ENCODE results near the gene VPS29. TPM values are rescaled to one million over a fixed set of nuclear protein-coding genes. Genes with fewer than 3 reads are reported as not detected.
"Not testable (repeated sequence)": the region's sequence is repeated elsewhere in the genome, so short reads cannot be mapped to it uniquely, and the experiment has no call there.

The VPS29 gene
- total RNA-seq (87.9 TPM), polyA plus RNA-seq (320 TPM)
- long read RNA-seq, donor 1, partial matches to known transcripts = 0 of 9 reads
- long read RNA-seq, donor 1, other reads (novel, unspliced or antisense) = 6 of 9 reads
- long read RNA-seq, donor 2 = 0 reads
- long read RNA-seq, donor 3, transcript VPS29-207 (5 exons, 818 nt) = minor isoform, 7 of 199 reads
- long read RNA-seq, donor 3, transcript VPS29-206 (4 exons, 1,523 nt) = major isoform, 52 of 199 reads
- long read RNA-seq, donor 3, partial matches to known transcripts = 60 of 199 reads
- long read RNA-seq, donor 3, other reads (novel, unspliced or antisense) = 79 of 199 reads
- long read RNA-seq, donor 4, transcript VPS29-206 (4 exons, 1,523 nt) = major isoform, 13 of 57 reads
- long read RNA-seq, donor 4, partial matches to known transcripts = 17 of 57 reads
- long read RNA-seq, donor 4, other reads (novel, unspliced or antisense) = 24 of 57 reads
- long read RNA-seq, donor 5, transcript VPS29-204 (3 exons, 563 nt) = minor isoform, 6 of 212 reads
- long read RNA-seq, donor 5, transcript VPS29-208 (2 exons, 810 nt) = minor isoform, 5 of 212 reads
- long read RNA-seq, donor 5, transcript VPS29-206 (4 exons, 1,523 nt) = major isoform, 72 of 212 reads
- long read RNA-seq, donor 5, partial matches to known transcripts = 47 of 212 reads
- long read RNA-seq, donor 5, other reads (novel, unspliced or antisense) = 77 of 212 reads
- long read RNA-seq, donor 6, transcript VPS29-206 (4 exons, 1,523 nt) = major isoform, 29 of 78 reads
- long read RNA-seq, donor 6, partial matches to known transcripts = 43 of 78 reads
- long read RNA-seq, donor 6, other reads (novel, unspliced or antisense) = 0 of 78 reads
- long read RNA-seq, donor 7, transcript VPS29-206 (4 exons, 1,523 nt) = major isoform, 27 of 80 reads
- long read RNA-seq, donor 7, partial matches to known transcripts = 15 of 80 reads
- long read RNA-seq, donor 7, other reads (novel, unspliced or antisense) = 36 of 80 reads
- long read RNA-seq, donor 8, transcript VPS29-206 (4 exons, 1,523 nt) = major isoform, 13 of 35 reads
- long read RNA-seq, donor 8, partial matches to known transcripts = 0 of 35 reads
- long read RNA-seq, donor 8, other reads (novel, unspliced or antisense) = 20 of 35 reads
- long read RNA-seq, donor 9, transcript VPS29-206 (4 exons, 1,523 nt) = major isoform, 19 of 61 reads
- long read RNA-seq, donor 9, partial matches to known transcripts = 32 of 61 reads
- long read RNA-seq, donor 9, other reads (novel, unspliced or antisense) = 5 of 61 reads
- long read RNA-seq, donor 10, transcript VPS29-206 (4 exons, 1,523 nt) = major isoform, 16 of 64 reads
- long read RNA-seq, donor 10, partial matches to known transcripts = 46 of 64 reads
- long read RNA-seq, donor 10, other reads (novel, unspliced or antisense) = 0 of 64 reads

- Histone ChIP-seq H3K36me3 (ENCODE audit: control insufficient read depth in 2 of 2, insufficient read depth in 2 of 2, low read length in 1 of 2) (peaks cover 0 to 9% of the 10 kb centered on the region in 2 donors), H3K4me1 (ENCODE audit: control insufficient read depth in 2 of 2, insufficient read depth in 2 of 2, low read length in 2 of 2) (peaks cover 6 to 15% of the 10 kb centered on the region in 2 donors), H3K27ac (ENCODE audit: low read depth in 1 of 2, low read length in 1 of 2) (peak within 1 kb of the TSS; percentile 93 to 97), H3K27me3 (ENCODE audit: control insufficient read depth in 2 of 2, insufficient read depth in 1 of 2, low read length in 1 of 2) (no peaks in the 10 kb centered on the region), H3K9me3 (ENCODE audit: control insufficient read depth in 2 of 2, insufficient read depth in 1 of 2, low read length in 1 of 2) (peaks cover 0 to 5% of the 10 kb centered on the region in 2 donors), H3K4me3 (ENCODE audit: low read length in 2 of 2) (peak within 1 kb of the TSS; percentile 92 to 99)
- peak; percentile 95 to 99 (median 98) for DNase-seq (ENCODE audit: low read depth in 6 of 9, low spot score in 9 of 9)
- WGBS = 10% methylated on average over 61 of the region's 61 CpGs
Observed at GRCh38 chr12:110501752-110502738, at the start of gene VPS29, which contains the start of gene RAD9B. Gene VPS29, minus strand, starts transcription at chr12:110502111. Its CDS starts 60 bp downstream, at chr12:110502051. Gene RAD9B, plus strand, starts transcription at chr12:110502331. Its CDS starts 7 bp downstream, at chr12:110502338.

DNA sequence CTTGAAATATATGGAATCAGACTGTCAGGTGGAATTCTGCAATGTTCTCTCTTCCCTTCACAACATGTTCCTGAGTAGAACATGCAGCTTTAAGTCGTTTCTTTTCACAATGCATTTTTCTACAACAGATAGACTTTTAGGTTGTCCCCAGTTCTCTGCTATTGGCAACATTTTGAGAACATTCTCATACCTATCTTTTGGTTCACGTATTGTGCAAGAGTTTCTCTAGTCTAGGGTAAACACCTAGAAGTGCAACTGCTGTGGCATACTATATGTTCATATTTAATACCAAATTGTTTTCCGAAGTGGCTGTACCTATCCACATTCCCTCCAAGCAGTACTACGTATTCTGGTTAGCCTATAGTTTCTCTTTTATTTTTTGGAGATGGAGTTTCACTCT, 49.1 kb upstream of the VPS29 start:
- H3K27ac ChIP-seq (ENCODE audit: low read depth in 1 of 2, low read length in 1 of 2) = no peak overlapping the region
- peaks cover 15 to 29% of the 10 kb centered on the region in 2 donors for H3K36me3 ChIP-seq (ENCODE audit: control insufficient read depth in 2 of 2, insufficient read depth in 2 of 2, low read length in 1 of 2)
- no peak overlapping the region for H3K4me3 ChIP-seq (ENCODE audit: low read length in 2 of 2)
- H3K27me3 ChIP-seq (ENCODE audit: control insufficient read depth in 2 of 2, insufficient read depth in 1 of 2, low read length in 1 of 2) = no peaks in the 10 kb centered on the region
- no peaks in the 10 kb centered on the region for H3K4me1 ChIP-seq (ENCODE audit: control insufficient read depth in 2 of 2, insufficient read depth in 2 of 2, low read length in 2 of 2)
- H3K9me3 ChIP-seq (ENCODE audit: control insufficient read depth in 2 of 2, insufficient read depth in 1 of 2, low read length in 1 of 2) = no peaks in the 10 kb centered on the region
- no peak for DNase-seq (ENCODE audit: low read depth in 6 of 9, low spot score in 9 of 9)
- WGBS = 98% methylated on average over 4 of the region's 4 CpGs

DNA sequence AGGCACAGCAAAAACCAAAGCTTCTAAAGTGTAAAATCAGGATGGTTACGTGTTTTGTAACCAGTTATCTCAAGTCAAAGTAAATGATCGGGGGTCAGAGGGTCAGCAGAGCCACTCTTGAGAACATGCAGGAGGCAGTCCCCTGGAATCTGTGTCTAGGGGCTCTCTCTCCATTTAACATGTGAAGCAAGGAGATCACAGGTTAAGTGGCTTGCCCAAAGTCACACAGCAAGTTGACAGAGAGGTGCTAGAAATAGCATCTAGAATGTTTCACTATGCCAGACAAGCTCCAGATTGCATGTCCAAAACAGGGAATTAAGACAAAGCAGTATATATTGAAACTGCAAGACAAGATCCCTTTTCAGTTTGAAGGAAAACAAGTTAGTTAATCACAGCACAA, 47.8 kb upstream of the VPS29 start:
- Histone ChIP-seq H3K9me3 (ENCODE audit: control insufficient read depth in 2 of 2, insufficient read depth in 1 of 2, low read length in 1 of 2) (no peaks in the 10 kb centered on the region), H3K36me3 (ENCODE audit: control insufficient read depth in 2 of 2, insufficient read depth in 2 of 2, low read length in 1 of 2) (peaks cover 25 to 39% of the 10 kb centered on the region in 2 donors), H3K4me1 (ENCODE audit: control insufficient read depth in 2 of 2, insufficient read depth in 2 of 2, low read length in 2 of 2) (no peaks in the 10 kb centered on the region), H3K27me3 (ENCODE audit: control insufficient read depth in 2 of 2, insufficient read depth in 1 of 2, low read length in 1 of 2) (no peaks in the 10 kb centered on the region), H3K4me3 (ENCODE audit: low read length in 2 of 2) (no peak overlapping the region), H3K27ac (ENCODE audit: low read depth in 1 of 2, low read length in 1 of 2) (no peak overlapping the region)
- WGBS = 98% methylated on average over 2 of the region's 2 CpGs
- DNase-seq (ENCODE audit: low read depth in 6 of 9, low spot score in 9 of 9) = no peak

DNA sequence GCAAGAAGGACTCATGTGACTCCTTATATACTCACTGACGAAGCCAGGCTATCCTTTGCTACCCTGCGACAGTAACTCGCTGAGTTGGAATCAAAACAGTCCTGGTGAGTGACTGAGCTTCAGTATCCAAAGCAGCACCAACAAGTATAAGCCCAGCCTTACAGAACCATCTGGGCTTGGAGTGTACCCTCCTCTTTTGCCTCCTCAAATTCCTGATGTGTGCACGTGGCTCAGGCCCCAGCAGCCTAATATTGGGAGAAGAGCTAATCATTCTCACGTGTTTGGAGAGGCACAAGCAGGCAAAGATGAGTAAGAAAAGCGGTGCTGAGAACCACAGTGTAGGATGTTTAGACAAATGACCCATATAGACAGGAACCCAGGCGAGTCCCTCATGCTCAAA, 46.8 kb upstream of the VPS29 start:
- no peak for DNase-seq (ENCODE audit: low read depth in 6 of 9, low spot score in 9 of 9)
- H3K4me3 ChIP-seq (ENCODE audit: low read length in 2 of 2) = no peak overlapping the region
- no peaks in the 10 kb centered on the region for H3K27me3 ChIP-seq (ENCODE audit: control insufficient read depth in 2 of 2, insufficient read depth in 1 of 2, low read length in 1 of 2)
- no peak overlapping the region for H3K27ac ChIP-seq (ENCODE audit: low read depth in 1 of 2, low read length in 1 of 2)
- peaks cover 29 to 44% of the 10 kb centered on the region in 2 donors for H3K36me3 ChIP-seq (ENCODE audit: control insufficient read depth in 2 of 2, insufficient read depth in 2 of 2, low read length in 1 of 2)
- H3K4me1 ChIP-seq (ENCODE audit: control insufficient read depth in 2 of 2, insufficient read depth in 2 of 2, low read length in 2 of 2) = no peaks in the 10 kb centered on the region
- no peaks in the 10 kb centered on the region for H3K9me3 ChIP-seq (ENCODE audit: control insufficient read depth in 2 of 2, insufficient read depth in 1 of 2, low read length in 1 of 2)
- WGBS = 97% methylated on average over 7 of the region's 7 CpGs

- Histone ChIP-seq H3K9me3 (ENCODE audit: control insufficient read depth in 2 of 2, insufficient read depth in 1 of 2, low read length in 1 of 2) (no peaks in the 10 kb centered on the region), H3K4me1 (ENCODE audit: control insufficient read depth in 2 of 2, insufficient read depth in 2 of 2, low read length in 2 of 2) (no peaks in the 10 kb centered on the region), H3K4me3 (ENCODE audit: low read length in 2 of 2) (no peak overlapping the region), H3K27ac (ENCODE audit: low read depth in 1 of 2, low read length in 1 of 2) (no peak overlapping the region), H3K27me3 (ENCODE audit: control insufficient read depth in 2 of 2, insufficient read depth in 1 of 2, low read length in 1 of 2) (no peaks in the 10 kb centered on the region), H3K36me3 (ENCODE audit: control insufficient read depth in 2 of 2, insufficient read depth in 2 of 2, low read length in 1 of 2) (peaks cover 36 to 56% of the 10 kb centered on the region in 2 donors)
- WGBS = over 99% methylated on average over 2 of the region's 2 CpGs
- no peak for DNase-seq (ENCODE audit: low read depth in 6 of 9, low spot score in 9 of 9)
Observed at GRCh38 chr12:110547090-110547489, 45.2 kb upstream of the VPS29 start.

- Histone ChIP-seq H3K36me3 (ENCODE audit: control insufficient read depth in 2 of 2, insufficient read depth in 2 of 2, low read length in 1 of 2) (peaks cover 37 to 57% of the 10 kb centered on the region in 2 donors), H3K4me3 (ENCODE audit: low read length in 2 of 2) (no peak overlapping the region), H3K27me3 (ENCODE audit: control insufficient read depth in 2 of 2, insufficient read depth in 1 of 2, low read length in 1 of 2) (no peaks in the 10 kb centered on the region), H3K4me1 (ENCODE audit: control insufficient read depth in 2 of 2, insufficient read depth in 2 of 2, low read length in 2 of 2) (no peaks in the 10 kb centered on the region), H3K27ac (ENCODE audit: low read depth in 1 of 2, low read length in 1 of 2) (no peak overlapping the region), H3K9me3 (ENCODE audit: control insufficient read depth in 2 of 2, insufficient read depth in 1 of 2, low read length in 1 of 2) (no peaks in the 10 kb centered on the region)
- WGBS = 97% methylated on average over 3 of the region's 3 CpGs
- DNase-seq (ENCODE audit: low read depth in 6 of 9, low spot score in 9 of 9) = no peak
Observed at GRCh38 chr12:110546339-110546738, 44.4 kb upstream of the VPS29 start.

GRCh38 chr12:110545812-110546211, 43.9 kb upstream of the VPS29 start:
- no peak for DNase-seq (ENCODE audit: low read depth in 6 of 9, low spot score in 9 of 9)
- H3K9me3 ChIP-seq (ENCODE audit: control insufficient read depth in 2 of 2, insufficient read depth in 1 of 2, low read length in 1 of 2) = no peaks in the 10 kb centered on the region
- no peak overlapping the region for H3K27ac ChIP-seq (ENCODE audit: low read depth in 1 of 2, low read length in 1 of 2)
- peaks cover 34 to 51% of the 10 kb centered on the region in 2 donors for H3K36me3 ChIP-seq (ENCODE audit: control insufficient read depth in 2 of 2, insufficient read depth in 2 of 2, low read length in 1 of 2)
- H3K4me3 ChIP-seq (ENCODE audit: low read length in 2 of 2) = no peak overlapping the region
- WGBS = 98% methylated on average over 10 of the region's 10 CpGs
- H3K4me1 ChIP-seq (ENCODE audit: control insufficient read depth in 2 of 2, insufficient read depth in 2 of 2, low read length in 2 of 2) = no peaks in the 10 kb centered on the region
- H3K27me3 ChIP-seq (ENCODE audit: control insufficient read depth in 2 of 2, insufficient read depth in 1 of 2, low read length in 1 of 2) = no peaks in the 10 kb centered on the region

DNA sequence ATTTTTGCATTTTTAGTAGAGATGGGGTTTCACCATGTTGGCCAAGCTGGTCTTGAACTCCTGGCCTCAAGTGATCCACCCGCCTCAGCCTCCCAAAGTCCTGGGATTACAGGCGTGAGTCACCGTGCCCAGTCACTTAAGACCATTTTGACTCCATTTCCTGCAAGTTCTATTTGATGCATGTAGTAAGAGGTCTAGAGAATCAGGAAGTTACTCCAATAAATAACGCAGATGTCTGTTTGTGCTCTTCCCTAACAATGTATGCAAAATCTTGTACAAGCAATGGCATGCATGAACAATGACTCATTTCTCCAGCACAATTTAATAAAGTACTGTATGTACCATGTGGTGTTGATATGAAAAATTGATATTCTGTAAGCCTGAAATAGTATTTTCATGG, 43.3 kb upstream of the VPS29 start:
- H3K27ac ChIP-seq (ENCODE audit: low read depth in 1 of 2, low read length in 1 of 2); H3K4me3 ChIP-seq (ENCODE audit: low read length in 2 of 2); H3K9me3 ChIP-seq (ENCODE audit: control insufficient read depth in 2 of 2, insufficient read depth in 1 of 2, low read length in 1 of 2); DNase-seq (ENCODE audit: low read depth in 6 of 9, low spot score in 9 of 9); H3K27me3 ChIP-seq (ENCODE audit: control insufficient read depth in 2 of 2, insufficient read depth in 1 of 2, low read length in 1 of 2); H3K4me1 ChIP-seq (ENCODE audit: control insufficient read depth in 2 of 2, insufficient read depth in 2 of 2, low read length in 2 of 2): not testable (repeated sequence)
- peaks cover 34 to 46% of the 10 kb centered on the region in 2 donors for H3K36me3 ChIP-seq (ENCODE audit: control insufficient read depth in 2 of 2, insufficient read depth in 2 of 2, low read length in 1 of 2)
- WGBS = 97% methylated on average over 4 of the region's 4 CpGs
